Testis (tissue), 3 donors: ENCODE data around the gene UBAC2. TPM values are rescaled to one million over a fixed set of nuclear protein-coding genes. Genes with fewer than 3 reads are reported as not detected.
A peak's percentile ranks its signal among the peaks of the same experiment; 100 is the strongest.

Experiments used
- DNase-seq: peaks from one replicate; pipeline ENCODE4 v3.0.0-alpha.2; 2019
- H3K27ac ChIP-seq, 2 donors: fragments of 200-600 bp; sonication (generic); one replicate each; pipeline ENCODE4 v1.5.1; 2019
- H3K27me3 ChIP-seq: fragments of 200-600 bp; sonication (generic); one replicate; pipeline ENCODE4 v1.5.1; 2019
- H3K36me3 ChIP-seq: fragments of 200-600 bp; sonication (generic); one replicate; pipeline ENCODE4 v1.5.1; 2017; ENCODE audit warnings: low read depth; ENCODE audit errors: missing control alignments
- H3K4me1 ChIP-seq: fragments of 200-600 bp; sonication (generic); one replicate; pipeline ENCODE4 v1.5.1; 2019
- H3K4me3 ChIP-seq, 2 donors: fragments of 200-600 bp; sonication (generic); one replicate each; pipeline ENCODE4 v1.5.1; 2017 to 2019
- H3K9me3 ChIP-seq: fragments of 200-600 bp; sonication (generic); one replicate; pipeline ENCODE4 v1.5.1; 2017
- CTCF ChIP-seq, 3 experiments: fragments of 450-650 bp in 2 of 3; fragments of 200-600 bp in 1 of 3; sonication (generic) in 1 of 3; IDR thresholded peaks; one replicate each; pipeline ENCODE4 v1.5.1; 2016 to 2019; ENCODE audit warnings: antibody characterized with exemption in 3 of 3, mild to moderate bottlenecking in 2 of 3, moderate library complexity in 1 of 3
- POLR2A ChIP-seq: fragments of 450-650 bp; IDR thresholded peaks from one replicate; pipeline ENCODE4 v1.6.1; 2017; ENCODE audit warnings: antibody characterized with exemption, mild to moderate bottlenecking, moderate library complexity
- WGBS, 2 donors: methylation state at CpG; one replicate each; pipeline ENCODE4 v1.1.5; 2018; 5-methylcytosine and 5-hydroxymethylcytosine counted together
- intact Hi-C: fragments of 100-400 bp; cut with DNase I; formaldehyde crosslinking; loops from one replicate; pipeline ENCODE4 v1.15.1; 2023; ENCODE audit warnings: low total_unique reads
- polyA plus RNA-seq: library from polyadenylated mRNA; stranded (reverse); fragments of 350-450 nt; fragmentation: Illumina TruSeq; extraction: RNeasy Lipid Tissue Mini Kit (QIAGEN cat#74804); gene quantifications from one replicate; pipeline ENCODE4 v1.2.3, GENCODE V29; 2014; ENCODE audit warnings: low read depth, low replicate concordance; ENCODE audit not compliant: insufficient read depth
- total RNA-seq, 2 donors: library from RNA; depleted of rRNA; stranded (reverse); fragments of >200 nt; gene quantifications; one replicate each; pipeline ENCODE4 v1.2.3, GENCODE V29; 2016

Gene UBAC2
- total and polyA plus RNA-seq, 3 donors from 2014 or later, result 85.5 to 147 (median 93.0) TPM

GRCh38 chr13:99426426-99426825 is 225.8 kb downstream of the UBAC2 start:
- TF ChIP-seq CTCF (IDR thresholded peaks at IDR 0.05) (no peak), POLR2A (no peak)
- H3K4me3 ChIP-seq, result no peak overlapping the region
- no peaks in the 10 kb centered on the region for H3K9me3 ChIP-seq
- 78 to 86% methylated on average over 7 of the region's 7 CpGs for WGBS, 2 donors
- intact Hi-C loops, result no loop called here
- peaks cover 3% of the 10 kb centered on the region for H3K4me1 ChIP-seq
- H3K36me3 ChIP-seq, result no peaks in the 10 kb centered on the region
- DNase-seq, result peak; percentile 7
- H3K27ac ChIP-seq, result no peak overlapping the region
- H3K27me3 ChIP-seq, result no peaks in the 10 kb centered on the region

GRCh38 chr13:99429670-99430069 is 229.0 kb downstream of the UBAC2 start:
- DNase-seq, result no peak
- Histone ChIP-seq H3K9me3 (no peaks in the 10 kb centered on the region), H3K4me3 (no peak overlapping the region), H3K4me1 (peaks cover 9% of the 10 kb centered on the region), H3K36me3 (no peaks in the 10 kb centered on the region), H3K27me3 (no peaks in the 10 kb centered on the region), H3K27ac (no peak overlapping the region)
- TF ChIP-seq POLR2A (no peak), CTCF (IDR thresholded peaks at IDR 0.05) (no peak)
- intact Hi-C loops, result loop anchor here (10.0 kb wide), 1 partner anchor 255 kb away; no protein-coding TSS in a partner anchor
- 70 to 96% methylated on average over 10 of the region's 10 CpGs for WGBS, 2 donors

GRCh38 chr13:99431927-99432608 is 231.4 kb downstream of the UBAC2 start:
- intact Hi-C loops, result loop anchor here (10.0 kb wide), 1 partner anchor 257 kb away; no protein-coding TSS in a partner anchor
- 72 to 79% methylated on average over 18 of the region's 18 CpGs for WGBS, 2 donors
- Histone ChIP-seq H3K27me3 (no peaks in the 10 kb centered on the region), H3K36me3 (no peaks in the 10 kb centered on the region), H3K4me3 (no peak overlapping the region), H3K4me1 (peaks cover 6% of the 10 kb centered on the region), H3K27ac (peak overlapping the region in 1 of 2 donors; percentile 23), H3K9me3 (no peaks in the 10 kb centered on the region)
- TF ChIP-seq CTCF (IDR thresholded peaks at IDR 0.05) (no peak), POLR2A (no peak)
- no peak for DNase-seq

- no peaks in the 10 kb centered on the region for H3K9me3 ChIP-seq
- H3K4me1 ChIP-seq, result peaks cover 6% of the 10 kb centered on the region
- H3K4me3 ChIP-seq, result no peak overlapping the region
- H3K27me3 ChIP-seq, result no peaks in the 10 kb centered on the region
- intact Hi-C loops, result loop anchor here (10.0 kb wide), 1 partner anchor 258 kb away; no protein-coding TSS in a partner anchor
- DNase-seq, result peak; percentile 62
- TF ChIP-seq CTCF (IDR thresholded peaks at IDR 0.05), result no peak
- WGBS, 2 donors, result 51 to 63% methylated on average over 23 of the region's 23 CpGs
- H3K36me3 ChIP-seq, result no peaks in the 10 kb centered on the region
- H3K27ac ChIP-seq, result peak overlapping the region in 1 of 2 donors; percentile 23
These were observed 232.2 kb downstream of the UBAC2 start for GRCh38 chr13:99432609-99433542.
